SK-N-SH (cell line): ENCODE data around the gene TFF3.

Experiments
- CTCF ChIP-seq: fragments of 200-600 bp; sonication (generic); IDR thresholded peaks from 2 replicates; pipeline ENCODE4 v1.6.1; 2017; ENCODE audit warnings: antibody characterized with exemption, mild to moderate bottlenecking, moderate library complexity
- EP300 ChIP-seq, 2 experiments: IDR thresholded peaks; 2 replicates each; pipeline versions ENCODE4 v1.4.0 to v1.6.1; 2012; ENCODE audit warnings: borderline replicate concordance in 1 of 2, low read depth in 1 of 2, low read length in 1 of 2
- EZH2phosphoT487 ChIP-seq: fragments of 200-600 bp; sonication (generic); IDR thresholded peaks from 2 replicates; pipeline ENCODE4 v1.6.1; 2017; ENCODE audit warnings: low read depth, mixed run types, mild to moderate bottlenecking, antibody characterized with exemption, moderate library complexity, borderline replicate concordance
- GABPA ChIP-seq: IDR thresholded peaks from 2 replicates; pipeline ENCODE4 v1.4.0; 2012; ENCODE audit warnings: low read depth, mild to moderate bottlenecking
- POLR2AphosphoS5 ChIP-seq: IDR thresholded peaks from 2 replicates; pipeline ENCODE4 v1.6.1; 2012; ENCODE audit warnings: low read depth, low read length
- RCOR1 ChIP-seq: fragments of 150-350 bp; IDR thresholded peaks from 2 replicates; pipeline ENCODE4 v1.6.1; 2017; ENCODE audit warnings: antibody characterized with exemption, low read length
- SIN3A ChIP-seq: IDR thresholded peaks from 2 replicates; pipeline ENCODE4 v1.6.1; 2012; ENCODE audit warnings: low read depth, mild to moderate bottlenecking, low read length, moderate library complexity, borderline replicate concordance
- TEAD4 ChIP-seq: IDR thresholded peaks from 2 replicates; pipeline ENCODE4 v1.4.0; 2012; ENCODE audit warnings: mild to moderate bottlenecking, borderline replicate concordance; ENCODE audit not compliant: insufficient read depth

- TF ChIP-seq RCOR1 (no peak), CTCF (no peak), GABPA (no peak), EZH2phosphoT487 (no peak), EP300 (IDR thresholded peaks at IDR 0.05; ENCODE audit: borderline replicate concordance in 1 of 2, low read depth in 1 of 2, low read length in 1 of 2) (no peak), POLR2AphosphoS5 (no peak), TEAD4 (no peak), SIN3A (no peak)
These were observed 15.5 kb upstream of the TFF3 start for GRCh38 chr21:42330380-42331371.
